Measurements from ENCODE around the gene TBP. TPM values are rescaled to one million over a fixed set of nuclear protein-coding genes. Genes with fewer than 3 reads are reported as not detected.

The TBP gene
- total RNA-seq, 1 donor from 2014 or later = 19.3 TPM

GRCh38 chr6:170552765-170553533 lies 1.2 kb upstream of the TBP start, which contains the start of gene PSMB1:
PSMB1 (minus strand) TSS chr6:170553307; CDS start chr6:170553242, 65 bp downstream.
- DNase-seq (ENCODE audit: low read depth) = peak; percentile 92
- FAIRE-seq = peak; percentile 52
- H3K27ac Mint-ChIP-seq (ENCODE audit: unreplicated experiment) = no peak within 1 kb of the TSS
- H3K4me1 Mint-ChIP-seq (ENCODE audit: low read depth, unreplicated experiment) = peaks cover 19% of the 10 kb centered on the region
- Histone ChIP-seq H3K36me3 (ENCODE audit: insufficient read depth, low read length) (peaks cover 14% of the 10 kb centered on the region), H3K27ac (ENCODE audit: low read depth, low read length) (peak within 1 kb of the TSS; percentile 98), H4K20me1 (ENCODE audit: insufficient read depth, low read length) (peaks cover 52% of the 10 kb centered on the region), H3K9ac (ENCODE audit: low read length) (peak within 1 kb of the TSS; percentile 97), H3K9me3 (ENCODE audit: insufficient read depth, low read depth, low read length) (no peaks in the 10 kb centered on the region), H2AFZ (ENCODE audit: low read depth, low read length) (peak within 1 kb of the TSS; percentile 89), H3K4me2 (ENCODE audit: low read length) (peak within 1 kb of the TSS; percentile 96), H3K4me1 (ENCODE audit: insufficient read depth, low read length) (peaks cover 20% of the 10 kb centered on the region), H3K79me2 (ENCODE audit: insufficient read depth, low read length) (peaks cover 85% of the 10 kb centered on the region), H3K27me3 (ENCODE audit: insufficient read depth, low read length) (no peaks in the 10 kb centered on the region), H3K4me3 (ENCODE audit: insufficient read depth, low read depth, low read length) (peak within 1 kb of the TSS; percentile 91)
- no peaks in the 10 kb centered on the region for H3K27me3 Mint-ChIP-seq (ENCODE audit: low read depth, unreplicated experiment)
- no peak for TF ChIP-seq CTCF (IDR thresholded peaks at IDR 0.05; ENCODE audit: insufficient read depth, low read depth, low read length)
- no peak for TF ChIP-seq EZH2 (IDR thresholded peaks at IDR 0.05; ENCODE audit: insufficient read depth, low read length)
- H3K4me3 Mint-ChIP-seq (ENCODE audit: unreplicated experiment) = no peak within 1 kb of the TSS
- H3K9me3 Mint-ChIP-seq (ENCODE audit: unreplicated experiment) = no peaks in the 10 kb centered on the region
- peaks cover 4% of the 10 kb centered on the region for H3K36me3 Mint-ChIP-seq (ENCODE audit: low read depth, unreplicated experiment)

GRCh38 chr6:170553534-170554012 lies 596 bp upstream of the TBP start:
- H3K36me3 Mint-ChIP-seq (ENCODE audit: low read depth, unreplicated experiment) = peaks cover 3% of the 10 kb centered on the region
- H3K4me1 Mint-ChIP-seq (ENCODE audit: low read depth, unreplicated experiment) = peaks cover 19% of the 10 kb centered on the region
- Histone ChIP-seq H3K4me3 (ENCODE audit: insufficient read depth, low read depth, low read length) (peak overlapping the region; percentile 91), H3K36me3 (ENCODE audit: insufficient read depth, low read length) (peaks cover 9% of the 10 kb centered on the region), H3K4me2 (ENCODE audit: low read length) (peak overlapping the region; percentile 96), H3K79me2 (ENCODE audit: insufficient read depth, low read length) (peaks cover 84% of the 10 kb centered on the region), H2AFZ (ENCODE audit: low read depth, low read length) (peak overlapping the region; percentile 89), H4K20me1 (ENCODE audit: insufficient read depth, low read length) (peaks cover 46% of the 10 kb centered on the region), H3K9ac (ENCODE audit: low read length) (peak overlapping the region; percentile 97), H3K9me3 (ENCODE audit: insufficient read depth, low read depth, low read length) (no peaks in the 10 kb centered on the region), H3K27me3 (ENCODE audit: insufficient read depth, low read length) (no peaks in the 10 kb centered on the region), H3K4me1 (ENCODE audit: insufficient read depth, low read length) (peaks cover 20% of the 10 kb centered on the region), H3K27ac (ENCODE audit: low read depth, low read length) (peak overlapping the region; percentile 98)
- DNase-seq (ENCODE audit: low read depth) = peak; percentile 39
- H3K27ac Mint-ChIP-seq (ENCODE audit: unreplicated experiment) = no peak overlapping the region
- no peaks in the 10 kb centered on the region for H3K27me3 Mint-ChIP-seq (ENCODE audit: low read depth, unreplicated experiment)
- TF ChIP-seq EZH2 (IDR thresholded peaks at IDR 0.05; ENCODE audit: insufficient read depth, low read length) (no peak), CTCF (IDR thresholded peaks at IDR 0.05; ENCODE audit: insufficient read depth, low read depth, low read length) (no peak)
- no peak for FAIRE-seq
- H3K4me3 Mint-ChIP-seq (ENCODE audit: unreplicated experiment) = no peak overlapping the region
- H3K9me3 Mint-ChIP-seq (ENCODE audit: unreplicated experiment) = no peaks in the 10 kb centered on the region

GRCh38 chr6:170554796-170555137 lies 598 bp downstream of the TBP start:
- Histone ChIP-seq H4K20me1 (ENCODE audit: insufficient read depth, low read length) (peaks cover 42% of the 10 kb centered on the region), H2AFZ (ENCODE audit: low read depth, low read length) (peak overlapping the region; percentile 89), H3K4me2 (ENCODE audit: low read length) (peak overlapping the region; percentile 96), H3K36me3 (ENCODE audit: insufficient read depth, low read length) (peaks cover 4% of the 10 kb centered on the region), H3K9ac (ENCODE audit: low read length) (peak overlapping the region; percentile 97), H3K9me3 (ENCODE audit: insufficient read depth, low read depth, low read length) (no peaks in the 10 kb centered on the region), H3K79me2 (ENCODE audit: insufficient read depth, low read length) (peaks cover 75% of the 10 kb centered on the region), H3K27me3 (ENCODE audit: insufficient read depth, low read length) (no peaks in the 10 kb centered on the region), H3K27ac (ENCODE audit: low read depth, low read length) (peak overlapping the region; percentile 98), H3K4me3 (ENCODE audit: insufficient read depth, low read depth, low read length) (peak overlapping the region; percentile 91), H3K4me1 (ENCODE audit: insufficient read depth, low read length) (peaks cover 20% of the 10 kb centered on the region)
- Mint-ChIP-seq H3K27me3 (ENCODE audit: low read depth, unreplicated experiment) (no peaks in the 10 kb centered on the region), H3K27ac (ENCODE audit: unreplicated experiment) (no peak overlapping the region), H3K4me1 (ENCODE audit: low read depth, unreplicated experiment) (peaks cover 12% of the 10 kb centered on the region), H3K4me3 (ENCODE audit: unreplicated experiment) (no peak overlapping the region), H3K9me3 (ENCODE audit: unreplicated experiment) (no peaks in the 10 kb centered on the region), H3K36me3 (ENCODE audit: low read depth, unreplicated experiment) (peaks cover 2% of the 10 kb centered on the region)
- DNase-seq (ENCODE audit: low read depth) = no peak
- no peak for FAIRE-seq
- no peak for TF ChIP-seq EZH2 (IDR thresholded peaks at IDR 0.05; ENCODE audit: insufficient read depth, low read length)
- no peak for TF ChIP-seq CTCF (IDR thresholded peaks at IDR 0.05; ENCODE audit: insufficient read depth, low read depth, low read length)

All from astrocyte (in vitro differentiated cells and primary cell).